Endothelial cell (in vitro differentiated cells): ENCODE data around the gene SYDE1. TPM values are rescaled to one million over a fixed set of nuclear protein-coding genes. Genes with fewer than 3 reads are reported as not detected.

Experiments
- DNase-seq: peaks from one replicate; pipeline ENCODE4 v3.0.0; 2021; ENCODE audit warnings: low spot score
- H3K27ac Mint-ChIP-seq: one replicate; pipeline ENCODE4 v1.8.0; 2021; ENCODE audit warnings: mixed read lengths, inconsistent platforms; ENCODE audit not compliant: unreplicated experiment
- H3K27me3 Mint-ChIP-seq: one replicate; pipeline ENCODE4 v1.8.0; 2021; ENCODE audit warnings: mild to moderate bottlenecking, moderate library complexity, mixed read lengths, inconsistent platforms; ENCODE audit not compliant: unreplicated experiment
- H3K36me3 Mint-ChIP-seq: one replicate; pipeline ENCODE4 v1.8.0; 2021; ENCODE audit warnings: mild to moderate bottlenecking, low read depth, mixed read lengths, inconsistent platforms; ENCODE audit not compliant: unreplicated experiment
- H3K4me1 Mint-ChIP-seq: one replicate; pipeline ENCODE4 v1.8.0; 2021; ENCODE audit warnings: mild to moderate bottlenecking, mixed read lengths, inconsistent platforms; ENCODE audit not compliant: unreplicated experiment
- H3K4me3 Mint-ChIP-seq: one replicate; pipeline ENCODE4 v1.8.0; 2021; ENCODE audit warnings: mild to moderate bottlenecking, mixed read lengths, inconsistent platforms; ENCODE audit not compliant: unreplicated experiment
- H3K9me3 Mint-ChIP-seq: one replicate; pipeline ENCODE4 v1.8.0; 2021; ENCODE audit warnings: mixed read lengths, inconsistent platforms; ENCODE audit not compliant: unreplicated experiment
- CTCF ChIP-seq: fragments of 200-600 bp; sonication (generic); IDR thresholded peaks from one replicate; pipeline ENCODE4 v1.5.0; 2021; ENCODE audit warnings: antibody characterized with exemption; ENCODE audit not compliant: unreplicated experiment
- total RNA-seq: library from RNA; stranded (reverse); fragmentation: NEBNext Ultra II Directional; extraction: Animal tissue kit (Norgen Biotek cat#: 25700); gene quantifications from one replicate; pipeline ENCODE4 v1.2.1, GENCODE V29; 2021; ENCODE audit not compliant: unreplicated experiment

SYDE1 gene
- total RNA-seq, 1 donor from 2014 or later = 43.5 TPM

- TF ChIP-seq CTCF = no peak
- Mint-ChIP-seq H3K4me1 (peaks cover 3% of the 10 kb centered on the region), H3K27me3 (peaks cover 9% of the 10 kb centered on the region), H3K9me3 (no peaks in the 10 kb centered on the region), H3K36me3 (peaks cover 4% of the 10 kb centered on the region), H3K27ac (no peak overlapping the region), H3K4me3 (no peak overlapping the region)
- DNase-seq = no peak
Measured at GRCh38 chr19:15129856-15130585, 22.8 kb downstream of the SYDE1 start.

- Mint-ChIP-seq H3K9me3 (peaks cover 6% of the 10 kb centered on the region), H3K4me1 (no peaks in the 10 kb centered on the region), H3K27ac (no peak overlapping the region), H3K27me3 (peaks cover 9% of the 10 kb centered on the region), H3K36me3 (peaks cover 5% of the 10 kb centered on the region), H3K4me3 (no peak overlapping the region)
- no peak for DNase-seq
- no peak for TF ChIP-seq CTCF
Measured at GRCh38 chr19:15136234-15136954, 29.2 kb downstream of the SYDE1 start.

- H3K4me3 Mint-ChIP-seq = no peak overlapping the region
- H3K4me1 Mint-ChIP-seq = no peaks in the 10 kb centered on the region
- peaks cover 6% of the 10 kb centered on the region for H3K9me3 Mint-ChIP-seq
- H3K36me3 Mint-ChIP-seq = peaks cover 5% of the 10 kb centered on the region
- no peak for DNase-seq
- no peak for TF ChIP-seq CTCF
- H3K27ac Mint-ChIP-seq = no peak overlapping the region
- H3K27me3 Mint-ChIP-seq = peaks cover 9% of the 10 kb centered on the region
Measured at GRCh38 chr19:15137777-15138176, 30.6 kb downstream of the SYDE1 start.

- Mint-ChIP-seq H3K36me3 (peaks cover 5% of the 10 kb centered on the region), H3K27me3 (peaks cover 8% of the 10 kb centered on the region)
- TF ChIP-seq CTCF = no peak
Measured at GRCh38 chr19:15138427-15138826, 31.2 kb downstream of the SYDE1 start.

GRCh38 chr19:15141143-15141542 is 33.9 kb downstream of the SYDE1 start:
- Mint-ChIP-seq H3K27ac (no peak overlapping the region), H3K9me3 (peaks cover 6% of the 10 kb centered on the region), H3K36me3 (peaks cover 5% of the 10 kb centered on the region), H3K4me1 (no peaks in the 10 kb centered on the region), H3K27me3 (peaks cover 4% of the 10 kb centered on the region), H3K4me3 (no peak overlapping the region)
- DNase-seq = no peak
- no peak for TF ChIP-seq CTCF

More at GRCh38 chr19:15138427-15138826, 31.2 kb downstream of the SYDE1 start:
- peaks cover 6% of the 10 kb centered on the region for H3K9me3 Mint-ChIP-seq
- H3K4me1 Mint-ChIP-seq = no peaks in the 10 kb centered on the region
- no peak overlapping the region for H3K27ac Mint-ChIP-seq
- no peak for DNase-seq
- no peak overlapping the region for H3K4me3 Mint-ChIP-seq
